Measurements from ENCODE around the gene STARD5.

Gene STARD5

GRCh38 chr15:81282606-81282895, 41.4 kb downstream of the STARD5 start:
- no peaks in the 10 kb centered on the region for H3K4me1 ChIP-seq (ENCODE audit: control insufficient read depth, insufficient read depth, low read length, poor library complexity, severe bottlenecking)
- H3K4me3 ChIP-seq (ENCODE audit: extremely low read depth, insufficient read depth, low read length, poor library complexity, severe bottlenecking) = no peak overlapping the region
- H3K9me3 ChIP-seq (ENCODE audit: control insufficient read depth, low read length) = peaks cover 4% of the 10 kb centered on the region
- H3K27ac ChIP-seq (ENCODE audit: low read depth, low read length, severe bottlenecking) = no peak overlapping the region
- H3K36me3 ChIP-seq (ENCODE audit: control insufficient read depth, insufficient read depth, low read length) = no peaks in the 10 kb centered on the region
- WGBS, 2 experiments (ENCODE audit: insufficient coverage in 2 of 2) = 95 to 96% methylated on average over 15 to 18 of the region's 18 CpGs

GRCh38 chr15:81281766-81282605, 42.0 kb downstream of the STARD5 start:
- 91 to 92% methylated on average over 11 to 12 of the region's 12 CpGs for WGBS, 2 experiments (ENCODE audit: insufficient coverage in 2 of 2)
- no peaks in the 10 kb centered on the region for H3K36me3 ChIP-seq (ENCODE audit: control insufficient read depth, insufficient read depth, low read length)

GRCh38 chr15:81281456-81281735, 42.5 kb downstream of the STARD5 start:
- Histone ChIP-seq H3K27ac (ENCODE audit: low read depth, low read length, severe bottlenecking) (no peak overlapping the region), H3K4me3 (ENCODE audit: extremely low read depth, insufficient read depth, low read length, poor library complexity, severe bottlenecking) (no peak overlapping the region), H3K36me3 (ENCODE audit: control insufficient read depth, insufficient read depth, low read length) (no peaks in the 10 kb centered on the region), H3K9me3 (ENCODE audit: control insufficient read depth, low read length) (peaks cover 11% of the 10 kb centered on the region), H3K4me1 (ENCODE audit: control insufficient read depth, insufficient read depth, low read length, poor library complexity, severe bottlenecking) (no peaks in the 10 kb centered on the region)
- WGBS, 2 experiments (ENCODE audit: insufficient coverage in 2 of 2) = 86 to 89% methylated on average over 3 of the region's 3 CpGs

More at GRCh38 chr15:81281766-81282605, 42.0 kb downstream of the STARD5 start:
- Histone ChIP-seq H3K4me1 (ENCODE audit: control insufficient read depth, insufficient read depth, low read length, poor library complexity, severe bottlenecking) (no peaks in the 10 kb centered on the region), H3K27ac (ENCODE audit: low read depth, low read length, severe bottlenecking) (no peak overlapping the region), H3K9me3 (ENCODE audit: control insufficient read depth, low read length) (peaks cover 9% of the 10 kb centered on the region), H3K4me3 (ENCODE audit: extremely low read depth, insufficient read depth, low read length, poor library complexity, severe bottlenecking) (no peak overlapping the region)

GRCh38 chr15:81280696-81281455, 43.1 kb downstream of the STARD5 start:
- H3K9me3 ChIP-seq (ENCODE audit: control insufficient read depth, low read length) = peaks cover 12% of the 10 kb centered on the region
- WGBS, 2 experiments (ENCODE audit: insufficient coverage in 2 of 2) = 87 to 89% methylated on average over 6 to 8 of the region's 8 CpGs

GRCh38 chr15:81279621-81280485, 44.1 kb downstream of the STARD5 start:
- H3K27ac ChIP-seq (ENCODE audit: low read depth, low read length, severe bottlenecking) = no peak overlapping the region
- H3K4me1 ChIP-seq (ENCODE audit: control insufficient read depth, insufficient read depth, low read length, poor library complexity, severe bottlenecking) = no peaks in the 10 kb centered on the region
- H3K9me3 ChIP-seq (ENCODE audit: control insufficient read depth, low read length) = peaks cover 12% of the 10 kb centered on the region
- no peaks in the 10 kb centered on the region for H3K36me3 ChIP-seq (ENCODE audit: control insufficient read depth, insufficient read depth, low read length)
- WGBS, 2 experiments (ENCODE audit: insufficient coverage in 2 of 2) = 88 to 89% methylated on average over 6 to 8 of the region's 12 CpGs
- no peak overlapping the region for H3K4me3 ChIP-seq (ENCODE audit: extremely low read depth, insufficient read depth, low read length, poor library complexity, severe bottlenecking)

More at GRCh38 chr15:81280696-81281455, 43.1 kb downstream of the STARD5 start:
- Histone ChIP-seq H3K4me3 (ENCODE audit: extremely low read depth, insufficient read depth, low read length, poor library complexity, severe bottlenecking) (no peak overlapping the region), H3K27ac (ENCODE audit: low read depth, low read length, severe bottlenecking) (no peak overlapping the region), H3K4me1 (ENCODE audit: control insufficient read depth, insufficient read depth, low read length, poor library complexity, severe bottlenecking) (no peaks in the 10 kb centered on the region), H3K36me3 (ENCODE audit: control insufficient read depth, insufficient read depth, low read length) (no peaks in the 10 kb centered on the region)

GRCh38 chr15:81278306-81279029, 45.5 kb downstream of the STARD5 start:
- Histone ChIP-seq H3K27ac (ENCODE audit: low read depth, low read length, severe bottlenecking) (no peak overlapping the region), H3K4me3 (ENCODE audit: extremely low read depth, insufficient read depth, low read length, poor library complexity, severe bottlenecking) (no peak overlapping the region), H3K9me3 (ENCODE audit: control insufficient read depth, low read length) (peaks cover 12% of the 10 kb centered on the region), H3K36me3 (ENCODE audit: control insufficient read depth, insufficient read depth, low read length) (no peaks in the 10 kb centered on the region), H3K4me1 (ENCODE audit: control insufficient read depth, insufficient read depth, low read length, poor library complexity, severe bottlenecking) (no peaks in the 10 kb centered on the region)
- 73 to 89% methylated on average over 1 to 5 of the region's 6 CpGs for WGBS, 2 experiments (ENCODE audit: insufficient coverage in 2 of 2)

- WGBS, 2 experiments (ENCODE audit: insufficient coverage in 2 of 2) = 100% methylated on average over 1 of the region's 2 CpGs
- no peaks in the 10 kb centered on the region for H3K4me1 ChIP-seq (ENCODE audit: control insufficient read depth, insufficient read depth, low read length, poor library complexity, severe bottlenecking)
Measured at GRCh38 chr15:81277851-81278250, 46.1 kb downstream of the STARD5 start.

GRCh38 chr15:81276967-81277366, 47.0 kb downstream of the STARD5 start:
- Histone ChIP-seq H3K36me3 (ENCODE audit: control insufficient read depth, insufficient read depth, low read length) (no peaks in the 10 kb centered on the region), H3K9me3 (ENCODE audit: control insufficient read depth, low read length) (peaks cover 12% of the 10 kb centered on the region), H3K27ac (ENCODE audit: low read depth, low read length, severe bottlenecking) (no peak overlapping the region), H3K4me1 (ENCODE audit: control insufficient read depth, insufficient read depth, low read length, poor library complexity, severe bottlenecking) (no peaks in the 10 kb centered on the region), H3K4me3 (ENCODE audit: extremely low read depth, insufficient read depth, low read length, poor library complexity, severe bottlenecking) (no peak overlapping the region)
- WGBS, 2 experiments (ENCODE audit: insufficient coverage in 2 of 2) = 95 to 100% methylated on average over 2 of the region's 2 CpGs

More at GRCh38 chr15:81277851-81278250, 46.1 kb downstream of the STARD5 start:
- H3K4me3 ChIP-seq (ENCODE audit: extremely low read depth, insufficient read depth, low read length, poor library complexity, severe bottlenecking) = no peak overlapping the region
- no peaks in the 10 kb centered on the region for H3K36me3 ChIP-seq (ENCODE audit: control insufficient read depth, insufficient read depth, low read length)
- no peak overlapping the region for H3K27ac ChIP-seq (ENCODE audit: low read depth, low read length, severe bottlenecking)
- H3K9me3 ChIP-seq (ENCODE audit: control insufficient read depth, low read length) = peaks cover 12% of the 10 kb centered on the region

- 96 to 100% methylated on average over 1 to 2 of the region's 3 CpGs for WGBS, 2 experiments (ENCODE audit: insufficient coverage in 2 of 2)
- H3K9me3 ChIP-seq (ENCODE audit: control insufficient read depth, low read length) = peaks cover 12% of the 10 kb centered on the region
- H3K36me3 ChIP-seq (ENCODE audit: control insufficient read depth, insufficient read depth, low read length) = no peaks in the 10 kb centered on the region
- no peaks in the 10 kb centered on the region for H3K4me1 ChIP-seq (ENCODE audit: control insufficient read depth, insufficient read depth, low read length, poor library complexity, severe bottlenecking)
- no peak overlapping the region for H3K27ac ChIP-seq (ENCODE audit: low read depth, low read length, severe bottlenecking)
- no peak overlapping the region for H3K4me3 ChIP-seq (ENCODE audit: extremely low read depth, insufficient read depth, low read length, poor library complexity, severe bottlenecking)
Measured at GRCh38 chr15:81275711-81276392, 48.1 kb downstream of the STARD5 start.

Measured in mesodermal cell (in vitro differentiated cells).